GM21528 (cell line): ENCODE data around the gene DUOX2.
"Not testable (repeated sequence)": the region's sequence is repeated elsewhere in the genome, so short reads cannot be mapped to it uniquely, and the experiment has no call there.

Experiments used
- ATAC-seq: cut with Tn5 transposase; IDR thresholded peaks from one replicate; pipeline ENCODE4 v1.9.1; 2021; ENCODE audit warnings: mild to moderate bottlenecking, moderate library complexity; ENCODE audit not compliant: unreplicated experiment, low FRiP score

The DUOX2 gene

DNA sequence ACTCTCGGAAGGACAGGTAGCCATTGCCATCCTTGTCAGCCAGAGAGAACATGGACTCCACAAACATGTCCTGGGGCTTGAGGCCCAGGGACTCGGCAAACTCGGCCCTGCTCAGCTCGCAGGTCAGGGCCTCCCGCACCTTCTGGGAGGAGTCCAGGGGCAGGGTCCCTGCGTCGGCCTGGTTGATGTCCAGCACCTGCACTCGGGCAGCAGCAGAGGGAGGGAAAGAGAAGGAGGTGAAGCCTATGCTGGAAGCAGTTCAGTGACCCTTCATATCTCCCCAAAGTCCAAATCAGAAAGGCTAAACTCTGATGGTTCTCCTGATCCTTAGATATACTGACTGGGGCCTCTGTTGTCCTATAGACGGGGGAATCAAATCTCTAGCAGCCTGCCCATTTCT, 9.8 kb downstream of the DUOX2 start:
- not testable (repeated sequence) for ATAC-seq

DNA sequence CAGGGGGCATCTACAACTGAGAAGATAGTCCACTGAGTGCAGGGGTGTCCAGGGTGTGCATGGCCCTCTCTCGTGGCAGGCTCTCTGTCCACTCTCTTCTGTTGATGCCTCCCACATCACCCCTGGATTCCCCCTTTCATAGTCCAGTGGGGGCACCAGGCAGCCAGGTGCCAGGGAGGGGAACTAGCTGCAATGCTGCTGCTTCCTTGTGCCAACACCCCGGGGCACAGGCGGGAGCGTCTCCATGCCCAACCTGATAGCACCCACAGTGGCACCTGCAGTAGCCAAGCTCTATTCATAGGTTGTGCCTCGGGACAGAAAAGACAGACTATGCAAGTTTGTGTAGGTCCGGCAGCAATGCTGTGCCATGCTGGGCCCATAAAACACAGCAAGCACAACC, 11.7 kb downstream of the DUOX2 start:
- ATAC-seq: no peak

DNA sequence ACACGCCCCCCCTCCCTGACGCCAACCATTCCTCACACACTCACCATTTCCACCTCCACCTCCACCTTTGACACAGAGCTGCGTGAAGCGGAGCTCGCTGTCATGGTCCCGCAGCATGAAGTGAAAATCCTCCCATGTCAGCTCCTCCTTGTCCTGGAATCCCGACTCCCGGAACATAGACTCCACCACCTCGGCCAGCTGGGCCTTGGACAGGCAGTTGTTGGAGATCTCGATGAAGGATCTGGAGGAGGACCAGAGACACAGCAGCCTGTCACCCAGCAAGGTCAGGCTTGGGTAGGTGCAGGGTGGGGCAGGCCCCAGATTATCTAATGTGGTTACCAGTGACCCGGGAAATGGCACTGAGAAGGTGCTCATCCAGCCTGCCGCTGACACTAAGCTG, 12.2 kb downstream of the DUOX2 start:
- no peak for ATAC-seq

DNA sequence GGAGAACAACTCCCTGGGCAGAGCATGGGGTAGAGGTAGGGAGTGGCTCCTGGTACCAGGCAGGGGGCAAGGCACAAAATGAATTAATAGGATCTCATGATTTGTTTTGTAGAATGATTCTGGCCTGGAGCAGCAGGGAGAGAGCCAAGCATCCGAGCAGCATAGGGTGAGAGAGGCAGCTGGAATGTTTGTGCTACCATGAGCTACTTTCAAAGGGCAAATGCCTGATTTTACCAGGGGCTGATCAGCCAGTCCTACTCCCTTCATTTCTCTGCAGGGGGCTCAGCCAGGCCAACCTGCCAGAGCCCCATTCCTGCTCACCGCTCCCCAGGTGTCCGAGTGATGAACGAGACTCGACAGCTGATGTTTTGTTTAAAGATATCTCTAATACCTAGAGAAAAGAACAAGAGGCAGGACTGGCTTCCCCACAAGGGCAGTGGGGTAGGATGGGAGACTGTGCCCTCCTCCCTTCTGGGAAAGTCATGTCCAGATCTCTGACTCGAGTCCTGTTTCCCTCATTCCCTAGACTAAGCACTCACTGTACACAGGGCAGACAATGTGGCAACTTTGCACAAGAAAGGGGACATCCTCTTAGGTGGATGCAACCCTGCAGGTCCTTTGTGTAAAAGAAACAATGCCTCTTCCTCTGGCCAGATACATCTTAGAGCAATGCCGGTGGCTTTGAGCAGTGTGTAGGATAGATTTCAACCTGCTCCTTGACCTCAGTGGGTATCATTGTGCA, 12.9 kb downstream of the DUOX2 start:
- no peak for ATAC-seq

DNA sequence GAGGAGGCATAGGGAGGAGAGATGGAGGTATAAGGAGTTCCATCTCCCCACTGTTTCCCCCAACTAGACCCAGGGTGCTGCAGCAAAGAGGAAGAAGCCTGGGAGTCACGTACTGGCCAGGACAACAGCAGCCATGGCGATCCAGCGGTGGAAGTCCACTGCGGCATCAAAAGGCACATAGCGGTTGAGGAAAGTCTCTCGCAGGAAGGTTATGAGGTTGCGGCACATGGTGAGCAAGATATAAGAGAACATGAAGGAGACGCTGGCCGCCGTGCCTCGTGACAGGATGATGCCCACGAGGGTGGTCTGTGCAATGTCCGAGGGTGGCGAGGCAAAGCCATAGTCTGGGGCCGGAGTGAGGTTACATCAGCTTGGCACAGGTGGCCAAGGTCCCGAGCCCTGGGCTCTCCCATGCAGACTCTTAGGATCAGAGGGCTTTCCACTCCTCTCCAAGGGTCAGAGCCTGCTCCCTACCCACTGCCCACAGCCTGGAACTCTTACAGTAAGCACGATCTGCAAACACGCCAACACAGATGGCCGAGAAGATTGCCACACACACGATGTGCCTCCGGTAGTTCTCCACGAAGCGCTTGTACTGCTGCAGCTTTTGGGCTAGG, 14.3 kb downstream of the DUOX2 start:
- no peak for ATAC-seq

DNA sequence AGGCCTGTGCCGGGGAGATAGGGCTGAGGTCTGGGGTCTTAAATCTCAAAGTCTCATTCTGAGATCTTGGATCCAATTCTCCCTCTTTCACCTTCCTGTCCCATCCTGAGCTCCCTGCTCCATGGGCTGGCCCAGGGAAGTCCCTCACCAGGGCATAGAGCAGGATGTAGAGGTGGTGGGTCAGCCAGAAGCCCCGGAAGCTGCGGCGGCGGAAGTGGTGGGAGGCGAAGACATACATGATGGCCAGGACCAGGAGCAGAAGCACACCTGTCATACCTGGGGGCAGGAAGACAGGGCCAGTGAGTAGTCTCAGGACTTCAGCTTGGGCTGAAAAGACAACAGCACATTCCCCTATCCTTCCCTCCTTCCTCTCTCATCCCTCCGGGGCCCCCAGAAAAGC, 16.5 kb downstream of the DUOX2 start:
- no peak for ATAC-seq

DNA sequence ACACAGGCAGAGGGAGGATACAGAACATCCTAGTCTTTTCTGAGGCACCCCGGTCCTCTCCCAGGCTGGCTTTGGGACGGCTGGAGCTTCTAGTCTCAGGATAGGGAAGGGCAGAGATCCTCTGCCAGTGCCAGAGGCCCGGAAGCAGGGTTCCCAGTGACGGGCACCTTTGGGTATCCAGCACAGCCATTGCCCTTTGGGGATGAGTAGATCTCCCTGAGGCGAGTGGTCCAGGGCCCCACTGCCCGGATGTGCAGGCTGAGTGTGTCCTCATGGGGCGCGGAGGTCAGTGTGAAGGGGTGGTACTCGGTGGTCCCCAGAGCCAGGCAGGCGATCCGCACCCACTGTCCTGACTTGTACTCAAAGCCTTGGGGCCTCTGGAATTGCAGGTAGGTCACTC, 18.3 kb downstream of the DUOX2 start:
- ATAC-seq: no peak

DNA sequence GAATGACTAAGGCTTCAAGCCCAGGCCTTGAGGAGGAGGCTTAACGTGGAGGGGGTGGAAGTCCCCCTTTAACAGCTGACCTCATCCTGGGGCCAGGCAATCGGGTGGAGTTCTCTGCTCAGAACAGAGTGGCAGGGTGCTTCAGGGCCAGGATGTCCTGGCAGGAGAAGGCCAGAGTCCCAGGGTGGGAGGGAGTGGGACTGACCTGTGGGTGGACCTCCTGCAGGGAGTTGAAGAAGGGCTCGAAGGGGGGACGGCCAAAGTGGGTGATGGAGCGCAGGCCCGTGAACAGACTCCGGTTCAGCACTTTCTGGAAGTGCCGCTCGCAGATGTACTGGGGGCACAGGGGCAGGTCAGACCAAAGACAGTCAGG, 19.6 kb downstream of the DUOX2 start:
- ATAC-seq: no peak

DNA sequence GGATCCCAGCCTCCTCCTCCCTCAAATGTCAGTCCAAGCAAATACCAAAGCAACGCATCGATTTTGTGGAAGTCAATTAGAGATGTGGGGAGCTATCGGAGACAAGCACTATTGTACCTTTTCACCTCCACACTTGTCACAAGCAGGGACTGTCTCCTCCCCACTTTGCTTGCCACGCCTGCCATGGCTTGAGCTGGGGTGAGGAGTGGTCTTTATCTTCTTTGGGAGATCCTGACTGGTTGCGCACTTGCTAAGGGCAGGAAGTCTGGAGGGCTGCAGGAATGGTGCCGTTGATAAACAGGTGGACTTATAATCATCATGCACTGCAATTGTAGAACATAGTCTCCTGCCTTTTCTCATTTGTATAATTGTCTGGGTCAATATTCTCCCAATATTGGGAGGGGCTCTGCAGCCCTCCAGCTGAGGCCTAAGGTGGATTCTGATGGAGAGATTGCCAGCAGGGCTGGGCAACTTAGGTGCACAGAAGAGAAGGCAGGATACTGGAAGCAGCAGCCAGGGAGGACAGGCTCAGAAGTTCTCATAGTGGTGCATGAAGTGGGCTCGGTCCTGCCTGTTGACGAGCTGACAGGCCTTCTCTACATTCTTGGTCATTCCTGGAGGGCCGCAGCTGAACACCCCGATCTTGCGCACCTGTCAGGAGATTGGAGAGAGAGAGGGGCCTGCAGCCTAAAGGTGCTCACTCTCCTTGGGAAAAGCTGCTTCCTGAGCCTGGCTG, 20.2 kb downstream of the DUOX2 start:
- ATAC-seq: no peak

DNA sequence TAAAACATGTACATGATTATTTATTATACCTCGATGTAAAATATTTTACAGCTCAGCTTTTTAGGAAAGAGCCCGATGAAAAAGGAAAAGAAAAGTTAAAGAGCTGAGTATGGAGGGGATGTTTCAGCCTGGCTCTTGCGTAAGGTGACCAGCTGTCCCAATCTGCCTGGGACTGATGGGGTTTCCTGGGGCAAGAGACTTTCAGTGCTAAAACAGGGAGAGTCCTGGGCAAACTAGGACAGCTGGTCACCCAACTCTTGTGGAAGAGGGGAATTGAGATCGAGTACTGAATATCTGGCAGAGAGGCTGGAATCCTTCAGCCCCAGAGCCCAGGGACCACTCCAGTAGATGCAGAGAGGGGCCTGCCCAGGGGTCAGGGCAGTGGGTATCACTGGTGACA, 21.0 kb downstream of the DUOX2 start:
- no peak for ATAC-seq

DNA sequence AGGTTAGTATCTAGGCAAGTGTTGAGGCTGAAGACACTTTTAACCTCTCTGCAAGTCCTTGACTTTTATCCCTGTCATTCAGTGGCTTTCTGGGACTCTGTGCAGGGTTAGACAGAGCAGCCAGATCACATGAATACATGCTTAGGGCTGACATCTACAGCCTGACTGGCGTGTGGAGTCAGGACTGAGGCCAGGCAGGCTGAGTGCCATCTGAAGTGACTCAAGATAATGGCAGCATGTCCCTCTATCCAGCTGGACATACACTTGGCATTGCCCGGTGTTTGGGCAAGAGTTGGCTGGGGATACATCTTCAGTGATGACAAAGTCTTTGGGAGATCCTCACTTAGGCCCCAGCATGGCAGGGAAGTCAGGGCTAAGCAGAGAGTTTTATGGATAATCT, 22.4 kb downstream of the DUOX2 start:
- no peak for ATAC-seq

DNA sequence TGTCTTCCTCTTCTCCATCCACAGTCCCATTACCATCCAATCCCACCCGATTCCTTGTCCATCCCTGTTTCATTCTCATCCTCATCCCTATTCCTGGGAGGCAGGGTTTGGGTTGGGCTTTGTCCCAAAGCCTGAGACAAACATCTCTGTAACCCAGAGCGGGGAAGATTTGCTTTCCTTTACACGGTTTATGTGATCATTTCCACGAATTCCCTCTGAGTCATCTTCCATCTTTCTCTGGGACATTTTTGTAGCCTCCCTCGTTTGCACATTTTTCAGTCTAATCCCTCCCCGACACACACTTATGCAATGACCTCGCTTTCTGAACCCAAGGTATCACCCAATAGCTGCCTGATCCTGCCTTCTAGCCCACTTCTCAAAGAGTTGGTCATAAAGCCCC, 22.8 kb downstream of the DUOX2 start:
- ATAC-seq: no peak

DNA sequence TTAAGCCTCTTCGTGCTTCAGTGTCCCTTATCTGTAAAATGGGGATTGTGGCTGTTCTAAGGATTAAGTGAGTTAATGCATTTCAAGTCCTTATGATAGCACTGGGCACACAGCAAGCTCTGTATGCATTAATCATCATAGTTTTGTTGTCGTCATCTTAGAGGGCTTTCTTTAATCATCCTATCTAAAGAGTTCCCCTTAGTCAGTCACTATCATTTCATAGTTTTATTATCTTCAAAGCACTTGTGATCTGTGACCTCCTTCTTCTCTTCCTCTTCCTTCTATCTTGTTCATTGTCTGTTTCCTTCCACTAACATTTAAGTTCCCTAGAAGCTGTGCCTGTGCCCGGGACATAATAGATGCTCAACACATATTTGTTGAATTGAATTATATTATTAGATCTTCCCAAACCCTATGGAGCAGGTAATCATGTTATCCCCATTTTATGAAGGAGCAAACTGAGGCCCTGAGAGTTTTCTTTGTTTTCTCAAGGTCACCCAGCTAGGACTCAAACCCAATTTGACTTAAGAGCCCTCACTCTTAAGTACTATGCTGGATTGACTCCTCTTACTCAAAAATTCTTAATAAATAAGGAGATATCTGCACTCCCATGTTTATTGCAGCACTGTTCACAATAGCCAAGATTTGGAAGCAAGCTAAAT, 24.1 kb downstream of the DUOX2 start:
- ATAC-seq: no peak

DNA sequence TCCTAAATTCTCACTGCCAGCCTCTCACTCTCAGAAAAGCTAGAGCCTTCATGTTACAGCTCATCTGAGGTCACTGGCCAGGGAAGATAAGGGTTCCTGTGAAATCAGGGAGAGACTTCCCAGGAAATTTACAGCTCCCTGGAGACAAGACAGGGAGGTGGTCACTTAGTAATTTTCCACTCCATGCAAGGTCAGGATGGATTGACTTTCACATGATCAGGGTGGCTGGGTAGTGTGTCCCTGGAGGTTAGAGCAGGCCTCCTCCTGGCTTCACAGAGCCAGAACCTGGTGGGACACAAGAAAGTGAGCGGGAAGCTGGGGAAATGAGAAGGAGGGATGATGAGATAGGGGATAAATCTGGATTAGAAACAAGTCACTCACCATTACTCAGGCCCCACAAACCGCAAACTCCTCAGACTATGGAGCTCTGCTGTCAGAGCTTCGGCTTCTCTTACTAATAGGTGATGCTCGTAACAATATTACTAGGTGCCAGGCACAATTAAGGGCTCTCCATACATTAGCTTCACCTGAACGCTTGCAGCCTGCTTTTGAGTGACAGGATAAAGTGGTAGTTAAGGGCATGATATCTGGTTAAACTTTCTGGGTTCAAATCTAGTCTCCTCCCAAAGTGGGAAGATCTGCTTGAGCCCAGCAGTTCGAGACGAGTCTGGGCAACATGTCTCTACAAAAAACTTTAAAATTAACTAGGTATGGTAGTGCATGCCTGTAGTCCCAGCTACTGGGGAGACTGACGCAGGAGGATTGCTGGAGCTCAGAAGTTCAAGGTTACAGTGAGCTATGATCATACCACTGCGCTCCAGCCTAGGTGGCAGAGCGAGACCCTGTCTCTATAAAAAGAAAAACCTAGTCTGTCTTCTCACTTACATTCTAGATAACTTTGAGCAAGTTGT, 24.9 kb downstream of the DUOX2 start:
- ATAC-seq: no peak

DNA sequence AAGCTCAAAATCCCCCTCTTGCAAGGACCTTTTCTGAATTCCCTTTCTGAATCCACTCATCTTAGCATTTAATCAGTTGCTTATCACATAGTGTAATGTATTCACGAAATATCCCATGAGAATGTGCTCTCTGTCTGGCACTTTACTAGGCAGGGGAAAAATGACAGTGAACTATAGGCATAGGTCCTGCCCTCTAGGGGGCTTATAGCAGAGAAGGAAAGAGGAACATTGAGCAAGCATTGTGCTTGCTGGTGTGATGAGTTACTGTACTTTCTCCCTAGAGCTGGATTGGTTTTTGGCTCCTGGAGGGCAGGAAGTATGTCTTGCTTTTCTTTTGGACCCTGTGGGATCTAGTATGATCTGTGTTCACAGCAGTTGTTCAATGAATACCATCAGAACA, 26.5 kb downstream of the DUOX2 start:
- ATAC-seq: no peak

DNA sequence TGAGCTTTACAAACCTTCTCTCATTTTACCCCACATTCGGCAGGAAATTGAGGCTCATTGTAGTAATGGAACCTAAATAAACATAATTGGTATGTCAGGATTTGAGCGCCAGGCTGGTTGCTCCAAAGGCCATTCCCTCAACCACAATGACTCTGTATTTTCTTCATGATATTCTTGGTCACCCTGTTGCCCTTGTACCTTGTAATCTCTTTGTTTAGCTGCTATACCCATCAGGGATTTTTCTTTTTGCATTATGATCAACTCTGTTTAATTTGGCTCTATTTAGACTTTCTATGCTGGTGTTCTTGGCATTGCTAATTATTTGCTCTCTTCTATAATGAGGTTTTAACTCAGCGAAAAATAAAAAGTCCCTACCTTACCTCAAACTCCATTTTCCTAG, 29.8 kb downstream of the DUOX2 start:
- ATAC-seq: no peak

DNA sequence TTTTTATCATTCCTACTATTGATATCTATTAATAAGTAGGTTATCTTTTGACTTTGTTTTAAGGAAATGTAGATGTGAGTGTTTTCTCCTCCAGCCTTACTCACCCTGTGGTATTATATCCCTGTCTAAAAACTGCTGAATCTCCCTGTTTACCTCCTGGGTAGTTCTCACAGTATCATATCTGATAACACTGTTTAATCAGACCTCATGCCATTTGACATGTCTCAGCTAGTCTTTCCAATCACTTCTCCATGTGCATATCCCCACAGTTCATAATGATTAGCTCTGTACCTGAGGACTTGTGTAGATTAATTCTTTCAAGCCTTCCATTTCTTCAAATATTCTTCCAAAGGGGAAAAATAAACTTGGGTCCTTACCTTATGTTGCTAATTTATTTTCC, 30.7 kb downstream of the DUOX2 start:
- no peak for ATAC-seq

DNA sequence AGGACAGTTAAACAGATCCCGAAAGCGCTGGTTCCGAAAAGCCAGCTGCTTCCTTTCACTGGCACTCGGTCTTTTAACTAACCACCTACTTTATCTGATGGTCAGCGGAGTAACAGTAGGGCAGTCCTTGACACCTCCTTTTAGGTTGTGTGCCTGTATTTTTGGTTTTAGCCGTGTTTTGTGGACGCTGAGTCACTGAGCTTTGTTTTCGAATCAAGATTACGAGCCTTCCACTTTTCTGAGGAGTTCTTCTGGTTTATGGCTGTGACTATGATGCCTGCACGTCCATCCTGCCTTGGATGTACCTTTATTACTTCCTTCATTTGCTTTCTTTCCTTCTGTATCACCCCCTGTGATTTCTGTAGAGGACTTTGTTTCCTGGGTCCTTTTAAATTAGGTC, 31.6 kb downstream of the DUOX2 start:
- ATAC-seq: not testable (repeated sequence)

DNA sequence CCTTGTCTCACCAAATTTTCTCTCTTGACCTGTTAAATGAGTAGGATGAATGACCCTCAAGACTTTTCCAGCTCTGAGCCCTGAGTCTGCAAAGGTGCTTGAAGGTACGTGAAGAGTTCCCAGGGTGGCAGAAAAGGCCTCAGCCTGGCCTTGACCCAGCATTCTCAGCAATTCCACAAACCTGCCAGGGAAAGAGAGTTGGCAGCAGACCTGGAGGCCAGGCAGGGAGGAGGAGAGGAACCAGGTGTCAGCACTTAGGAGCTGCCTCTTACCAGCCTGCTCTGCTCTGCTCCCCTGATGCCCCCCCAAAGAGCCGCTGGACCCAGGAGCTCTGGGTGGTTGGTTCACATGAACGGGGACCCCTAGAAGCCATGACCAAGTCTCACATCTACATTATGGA, 33.4 kb downstream of the DUOX2 start:
- not testable (repeated sequence) for ATAC-seq

DNA sequence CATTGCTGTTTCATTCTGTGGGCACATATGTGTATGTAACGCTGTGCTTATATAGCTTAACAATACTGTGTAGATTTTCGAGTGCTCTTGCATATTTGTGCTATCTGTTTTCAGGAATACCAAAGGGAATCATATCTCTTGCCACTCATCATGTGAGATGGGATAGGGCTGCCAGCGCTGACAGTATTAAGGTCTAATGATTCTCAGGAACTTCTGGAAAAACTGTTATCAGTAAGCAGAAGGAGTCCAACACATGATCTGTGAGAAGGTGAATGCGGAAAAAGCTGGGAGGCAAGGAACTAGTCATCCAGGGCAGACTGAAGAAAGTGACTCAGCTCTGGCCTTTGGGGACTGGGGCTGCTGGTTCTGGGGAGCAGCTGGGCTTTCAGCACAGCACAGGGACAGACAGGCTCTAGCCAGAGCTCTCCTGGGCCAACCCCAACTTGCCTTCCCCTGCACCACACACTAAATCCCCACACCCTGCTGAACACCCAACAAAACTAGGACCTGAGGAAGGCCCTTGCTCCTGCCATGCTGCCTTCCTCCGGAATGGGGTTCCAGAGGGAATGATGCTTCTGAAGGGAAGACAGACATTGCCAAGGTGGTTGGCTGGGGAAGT, 34.2 kb downstream of the DUOX2 start:
- not testable (repeated sequence) for ATAC-seq
